GM19240 (cell line): Measurements from ENCODE around the gene KLK12.

Source experiments
- DNase-seq: peaks from one replicate; pipeline ENCODE4 v3.0.0; 2011; ENCODE audit warnings: low spot score; ENCODE audit not compliant: insufficient read length

KLK12 gene

DNA sequence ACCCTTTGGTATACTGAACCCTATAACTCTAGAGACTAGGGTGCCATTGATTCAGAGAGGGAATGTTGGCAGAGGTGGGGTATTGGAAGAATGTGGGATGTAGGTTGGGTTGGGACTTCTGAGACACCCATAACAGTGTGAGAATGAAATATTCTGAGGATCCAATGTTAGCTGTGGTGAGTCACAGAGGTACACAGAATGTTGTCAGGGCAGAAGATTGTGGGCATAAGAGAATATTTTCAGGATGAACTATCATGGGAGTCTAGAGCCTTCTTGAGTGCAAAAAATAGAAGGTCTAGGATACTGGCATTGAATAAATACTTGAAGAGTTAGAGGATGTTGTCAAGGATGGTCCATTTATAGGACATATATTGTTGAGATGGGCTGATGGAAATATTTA, 21.1 kb upstream of the KLK12 start:
- no peak for DNase-seq

DNA sequence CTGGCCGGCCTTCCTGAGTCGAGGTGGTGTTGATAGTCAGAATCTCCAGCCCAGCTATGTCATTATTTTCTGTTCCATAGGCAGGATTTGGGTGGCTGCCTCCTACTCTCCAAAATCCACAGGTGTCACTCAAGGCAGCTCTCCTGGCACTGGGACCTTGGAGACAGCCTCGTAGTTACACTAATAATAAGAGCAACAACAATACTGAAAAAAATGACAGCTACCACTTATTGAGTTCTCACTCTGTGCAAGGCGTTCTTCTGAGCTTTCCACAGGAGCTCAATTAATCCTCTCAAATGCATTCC, 12.2 kb upstream of the KLK12 start:
- DNase-seq = no peak

DNA sequence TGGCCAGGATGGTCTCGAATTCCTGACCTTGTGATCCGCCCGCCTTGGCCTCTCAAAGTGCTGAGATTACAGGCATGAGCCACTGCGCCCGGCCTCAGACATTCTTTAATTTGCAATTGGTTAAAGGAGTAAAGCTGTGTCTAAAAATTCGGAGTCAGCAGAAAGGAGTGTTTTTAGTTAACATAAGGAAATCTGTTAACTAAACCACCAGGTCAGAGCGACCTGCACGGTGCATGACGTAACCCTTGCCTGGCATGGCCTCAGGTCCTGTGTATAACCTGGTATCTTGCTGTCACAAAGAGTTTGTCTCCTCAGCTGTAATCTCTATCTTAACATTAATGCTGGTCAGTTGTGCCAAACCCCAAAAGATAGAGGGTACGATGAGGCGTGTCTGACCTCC, 9.5 kb upstream of the KLK12 start:
- DNase-seq = no peak

DNA sequence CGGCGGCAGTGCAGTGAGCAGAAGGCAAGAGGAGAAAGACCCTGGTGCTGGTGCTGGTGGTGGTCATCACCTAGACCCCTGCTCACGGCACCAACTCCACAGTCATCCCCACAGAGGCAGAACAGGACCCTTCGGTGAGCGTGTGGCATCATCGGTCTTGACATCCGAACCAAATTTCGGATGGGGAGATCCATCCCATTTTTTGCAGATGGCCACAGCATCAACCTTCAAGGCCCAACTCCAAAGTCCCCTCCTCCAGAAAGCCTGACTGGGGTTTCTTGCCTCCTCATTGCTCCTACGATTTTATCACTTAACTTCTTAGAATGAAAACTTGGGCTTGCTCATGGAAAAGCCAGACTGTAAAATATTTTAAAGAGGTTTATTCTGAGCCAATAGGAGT, 8.7 kb upstream of the KLK12 start:
- DNase-seq = no peak

DNA sequence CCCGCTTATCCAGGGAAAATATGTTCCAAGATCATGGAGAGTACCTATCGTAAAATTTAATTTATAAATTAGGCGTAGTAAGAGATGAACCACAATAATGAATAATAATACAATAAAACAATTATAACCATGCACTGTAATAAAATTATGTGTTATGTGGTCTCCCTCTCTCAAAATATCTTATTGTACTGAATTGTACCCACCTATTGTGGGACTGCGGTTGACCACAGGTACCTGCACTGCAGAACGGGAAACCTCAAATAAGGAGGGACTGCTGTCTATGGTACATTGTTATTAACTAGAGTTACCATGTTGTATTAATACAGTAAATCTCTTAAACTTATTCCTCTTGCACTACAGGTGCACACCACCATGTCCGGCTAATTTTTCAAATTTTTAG, 5.3 kb upstream of the KLK12 start:
- no peak for DNase-seq

DNA sequence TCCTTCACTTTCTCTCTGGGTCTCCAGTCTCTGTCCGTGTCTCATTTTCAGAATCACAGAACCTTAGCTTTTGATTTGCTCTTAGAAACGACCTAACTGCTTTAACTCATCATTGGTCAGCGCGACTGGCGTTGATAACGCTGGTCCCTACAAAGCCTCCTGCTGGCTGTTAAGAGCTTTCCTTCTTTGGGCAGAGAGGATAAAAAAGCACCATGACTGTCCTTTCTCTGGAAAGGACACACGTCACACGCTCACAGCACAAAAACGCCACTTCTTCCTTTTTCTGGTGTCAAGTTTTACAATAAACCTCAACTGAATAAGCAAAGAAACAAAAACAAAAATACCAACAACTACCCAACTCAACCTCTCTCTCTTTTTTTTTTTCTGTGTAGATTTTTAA, 1.7 kb upstream of the KLK12 start:
- DNase-seq = no peak

DNA sequence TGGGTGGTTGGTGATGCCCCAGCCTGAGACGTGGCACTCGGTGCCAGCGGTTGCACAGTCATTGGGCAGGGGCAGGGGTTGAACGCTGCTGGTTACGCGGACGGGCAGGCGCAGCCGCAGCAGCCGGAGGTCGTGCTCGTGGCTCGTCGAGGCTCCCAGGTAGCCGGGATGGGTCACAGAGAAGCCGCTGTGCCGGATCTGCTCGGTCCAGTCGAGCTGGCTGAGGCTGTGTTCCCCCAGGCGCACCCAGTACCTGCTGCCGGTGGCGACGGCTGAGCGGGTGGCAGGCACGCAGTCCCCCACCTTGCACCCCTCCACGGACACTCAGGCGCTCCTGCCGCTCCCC, 2.9 kb downstream of the KLK12 start:
- no peak for DNase-seq

DNA sequence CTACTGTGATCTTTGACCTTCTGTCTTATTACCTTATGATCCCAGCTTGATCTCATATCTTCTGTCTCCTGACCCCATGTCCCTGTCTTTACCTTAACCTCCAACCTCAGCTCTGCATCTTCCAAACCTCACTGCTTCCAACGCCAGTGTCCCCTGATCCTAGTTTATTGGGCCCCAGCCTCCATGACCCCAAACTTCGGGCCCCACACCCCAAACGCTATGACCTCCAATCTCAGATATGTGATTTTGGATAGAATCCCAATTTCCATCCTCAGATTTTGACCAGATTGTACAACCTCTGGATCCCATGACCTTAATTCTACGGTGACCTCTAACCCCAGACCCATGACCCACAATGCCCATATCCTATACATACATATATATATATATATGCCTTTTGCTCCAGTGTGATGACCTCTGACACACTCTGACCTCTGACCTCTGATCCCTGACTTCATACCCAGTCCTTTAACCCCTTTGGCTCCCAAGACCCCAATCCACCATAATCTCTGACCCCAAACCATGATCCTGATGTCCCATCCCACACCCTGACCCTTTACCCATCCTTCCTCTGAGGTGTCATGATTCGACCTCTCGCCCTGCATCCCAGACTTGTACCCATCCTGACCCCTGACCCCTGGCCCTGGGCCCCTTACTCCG, 3.5 kb downstream of the KLK12 start:
- DNase-seq = no peak

DNA sequence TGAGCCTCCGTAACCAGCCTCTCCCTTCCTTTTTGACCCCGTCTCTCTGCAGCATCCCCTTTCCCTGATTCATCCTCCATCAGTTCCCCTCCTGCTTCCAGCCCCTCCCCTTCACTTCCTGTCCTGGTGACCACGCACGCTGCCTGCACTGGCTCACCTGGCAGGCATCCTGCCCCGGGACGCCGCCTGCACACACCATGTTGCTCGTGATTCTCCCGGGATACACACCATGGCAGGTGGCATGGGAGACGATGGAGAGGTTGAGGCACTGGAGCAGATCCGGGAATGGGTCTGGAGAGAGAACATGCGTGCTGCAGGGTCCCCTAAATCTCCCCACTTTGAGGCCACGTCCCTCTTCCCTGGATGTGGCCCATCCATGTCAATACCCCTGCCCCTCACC, 4.2 kb downstream of the KLK12 start:
- no peak for DNase-seq

DNA sequence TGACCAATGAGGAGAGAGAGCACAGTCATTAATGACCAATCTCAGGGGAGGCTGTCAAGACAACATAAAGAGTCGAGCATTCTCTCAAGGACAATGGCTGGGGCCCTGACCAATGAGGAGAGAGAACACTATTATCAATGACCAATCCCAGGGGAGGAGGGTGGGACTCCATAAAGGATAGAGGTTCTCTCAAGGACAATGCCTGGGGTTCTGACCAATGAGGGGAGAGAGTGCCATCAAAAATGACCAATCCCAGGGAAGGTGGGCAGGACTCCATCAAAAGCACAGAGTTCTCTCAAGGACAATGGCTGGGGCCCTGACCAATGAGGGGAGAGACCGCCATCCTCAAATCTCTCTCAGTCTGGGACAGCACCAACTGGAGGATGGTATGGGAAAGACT, 5.1 kb downstream of the KLK12 start:
- DNase-seq = no peak

DNA sequence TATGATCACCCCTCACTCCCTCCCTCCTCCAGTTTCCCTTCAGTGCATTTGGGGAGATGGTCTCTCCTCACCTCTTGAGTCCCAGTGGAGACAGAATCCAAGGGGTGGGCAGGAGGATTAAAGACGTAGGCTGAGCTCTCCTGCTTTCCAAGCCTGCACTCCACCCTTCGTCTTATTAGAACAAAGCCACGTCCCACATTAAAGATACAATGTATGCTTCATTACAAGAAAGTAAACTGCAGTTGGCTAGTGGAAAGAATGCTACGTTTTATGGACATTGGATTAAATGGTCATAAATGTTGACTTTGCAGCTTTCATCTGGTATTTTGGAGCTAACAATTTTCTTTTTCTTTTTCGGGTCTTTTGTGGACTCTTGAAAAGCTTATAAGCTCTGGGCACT, 6.9 kb downstream of the KLK12 start:
- no peak for DNase-seq

DNA sequence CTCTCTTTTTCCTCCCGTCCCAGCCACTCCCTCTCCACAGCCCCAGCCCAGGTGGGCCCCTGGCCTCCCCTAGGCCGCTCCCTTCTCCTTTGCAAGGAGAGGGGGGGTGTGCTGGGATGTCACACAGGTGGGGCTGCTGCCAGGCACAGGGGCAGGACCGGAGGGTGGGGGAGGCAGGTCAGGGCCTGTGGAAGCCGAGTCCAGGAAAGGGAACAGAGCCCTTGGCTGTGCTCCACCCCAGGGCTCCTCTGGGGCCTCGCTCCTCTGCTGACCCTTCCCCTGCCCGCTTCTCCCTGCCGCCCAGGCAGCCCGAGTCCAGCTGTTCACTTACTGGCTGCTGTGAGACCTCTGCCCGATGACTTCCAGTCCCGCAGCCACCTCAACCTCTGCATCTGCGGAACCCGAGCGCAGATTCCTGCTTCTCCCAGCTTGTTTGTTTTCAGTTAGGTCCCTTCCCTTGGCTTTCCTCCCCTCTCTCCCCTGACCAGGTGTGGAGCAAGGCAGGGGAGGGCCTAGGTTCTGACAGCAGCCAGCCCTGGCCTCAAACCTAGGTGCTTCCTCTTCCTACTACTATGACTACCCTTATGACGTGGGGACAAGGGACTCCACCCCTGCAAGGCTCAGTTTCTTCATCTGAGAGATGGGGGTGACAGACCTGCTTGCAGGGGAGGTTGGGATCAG, 7.5 kb downstream of the KLK12 start:
- no peak for DNase-seq

DNA sequence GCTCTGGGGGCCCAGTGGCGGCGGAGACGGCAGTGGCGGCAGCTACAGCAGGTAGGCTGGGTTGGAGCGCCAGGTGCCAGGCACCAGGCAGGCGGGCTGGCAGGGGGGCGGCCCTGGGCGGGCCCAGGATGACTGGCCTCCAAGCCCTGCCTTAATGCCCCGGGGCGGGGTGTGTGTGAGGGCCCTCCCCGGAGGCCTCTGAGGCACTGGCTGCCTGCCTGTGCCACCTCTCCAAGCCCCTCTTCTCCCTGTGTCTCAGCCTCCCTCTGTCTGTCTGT, 8.3 kb downstream of the KLK12 start, which contains the start of gene KLK11:
TSS of gene KLK11 (minus strand) at position 63 of the 278 bp plus-strand sequence. CDS start 985 bp downstream, outside the sequence.
- DNase-seq = no peak

DNA sequence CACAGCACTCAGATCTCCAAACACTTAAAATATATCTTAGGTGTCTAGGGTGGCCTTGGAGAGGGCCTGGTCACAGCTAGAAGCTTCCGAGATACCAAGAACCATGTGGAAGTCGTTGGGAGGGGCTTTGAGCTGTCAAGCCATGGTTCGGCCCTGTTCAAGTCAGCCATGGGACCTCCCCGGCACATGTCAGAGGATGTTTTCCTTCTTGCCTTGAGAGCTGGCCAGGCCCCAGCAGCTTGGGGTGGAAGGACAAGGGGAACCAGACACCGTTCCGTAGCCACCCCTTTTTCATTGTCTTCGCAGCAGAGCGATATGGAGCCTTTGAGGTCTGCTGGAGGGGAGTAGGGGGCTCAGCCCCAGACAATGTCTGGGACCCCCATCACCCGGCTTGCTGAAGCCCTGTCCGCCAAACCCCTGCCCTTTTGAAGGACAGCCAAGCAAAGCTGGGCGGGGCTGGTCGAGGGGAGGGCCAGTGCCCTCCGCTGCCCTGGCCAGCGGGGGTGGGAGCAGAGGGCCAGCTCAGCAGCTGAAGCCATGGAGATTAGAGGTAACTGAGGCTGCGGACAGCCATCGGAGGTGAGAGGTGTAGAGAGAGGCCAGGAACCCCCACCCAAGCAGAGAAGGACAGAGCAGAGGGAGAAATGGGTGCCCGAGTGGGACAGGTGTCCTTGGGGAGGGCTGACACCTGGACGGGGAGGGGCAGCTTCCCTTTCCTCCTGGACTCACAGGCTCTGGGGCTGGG, 8.8 kb downstream of the KLK12 start:
- no peak for DNase-seq

DNA sequence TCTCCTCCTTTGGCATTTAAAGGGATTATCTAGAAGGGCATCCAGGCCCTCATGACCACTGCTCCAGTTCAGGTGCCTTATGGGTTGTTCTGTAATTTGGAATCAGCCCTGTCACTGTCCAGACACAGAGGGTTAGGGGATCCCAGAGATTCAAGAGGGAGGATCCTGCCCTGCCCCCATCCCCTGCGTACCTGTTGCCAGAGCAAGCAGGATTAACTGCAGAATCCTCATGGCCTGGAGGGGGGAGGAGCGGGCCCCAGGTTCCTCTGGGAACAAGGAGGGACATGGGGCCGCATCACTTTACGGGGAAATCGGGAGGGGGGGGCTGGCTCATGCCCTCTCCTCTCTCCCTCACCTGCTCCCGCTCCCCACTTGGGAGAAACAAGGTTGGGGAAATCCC, 9.4 kb downstream of the KLK12 start:
- DNase-seq = no peak

DNA sequence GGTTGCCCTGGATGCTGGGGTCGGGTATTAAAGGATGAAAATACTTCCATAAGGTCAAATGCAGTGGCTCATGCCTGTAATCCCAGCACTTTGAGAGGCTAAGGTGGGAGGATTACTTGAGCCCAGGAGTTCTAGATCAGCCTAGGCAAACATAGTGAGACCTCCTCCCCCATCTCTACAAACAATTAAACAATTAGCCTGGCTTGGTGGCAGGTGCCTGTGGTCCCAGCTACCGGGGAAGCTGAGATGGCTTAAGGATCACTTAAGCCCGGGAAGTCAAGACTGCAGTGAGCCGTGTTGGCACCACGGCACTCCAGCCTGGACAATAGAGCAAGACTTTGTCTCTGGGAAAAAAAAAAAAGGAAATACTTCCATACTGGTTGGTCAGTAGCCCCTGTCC, 9.9 kb downstream of the KLK12 start:
- DNase-seq = no peak

DNA sequence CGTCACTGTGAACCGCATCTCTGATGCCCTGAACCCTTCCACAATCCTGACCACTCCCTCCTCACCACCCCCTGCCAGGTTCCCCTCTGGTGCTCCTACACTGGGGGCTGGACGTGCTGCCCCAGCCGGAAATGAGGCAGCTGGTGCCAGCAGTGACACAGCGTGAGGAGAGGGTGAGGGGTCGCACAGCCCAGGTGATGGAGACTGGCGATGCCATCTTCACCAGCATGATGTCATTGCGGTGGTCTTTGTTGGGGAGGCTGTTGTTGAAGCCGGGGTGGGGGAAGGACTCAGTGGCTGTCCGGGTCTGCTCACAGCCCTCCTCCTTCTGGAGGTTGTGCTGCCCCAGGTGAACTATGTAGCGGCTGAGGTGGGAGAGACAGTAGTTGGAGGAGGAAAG, 10.9 kb downstream of the KLK12 start:
- no peak for DNase-seq

DNA sequence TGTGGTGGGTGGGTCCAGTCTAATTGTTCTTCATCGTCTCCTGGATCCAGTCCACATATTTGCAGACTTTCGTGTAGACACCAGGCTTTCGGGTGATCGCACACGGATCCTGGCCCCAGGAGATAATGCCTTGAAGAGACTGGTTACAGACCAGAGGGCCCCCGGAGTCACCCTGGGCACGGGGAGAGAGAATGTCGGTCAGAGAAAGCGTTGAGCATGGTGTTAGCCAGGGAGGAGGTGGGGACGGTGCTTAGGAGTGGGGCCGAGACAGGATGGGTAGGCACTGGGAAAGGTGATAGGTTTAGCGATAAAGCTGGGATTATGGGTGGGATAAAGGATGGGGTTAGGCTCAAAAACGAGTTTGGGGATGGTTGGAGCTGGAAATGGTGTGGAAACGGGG, 12.3 kb downstream of the KLK12 start:
- DNase-seq = no peak

DNA sequence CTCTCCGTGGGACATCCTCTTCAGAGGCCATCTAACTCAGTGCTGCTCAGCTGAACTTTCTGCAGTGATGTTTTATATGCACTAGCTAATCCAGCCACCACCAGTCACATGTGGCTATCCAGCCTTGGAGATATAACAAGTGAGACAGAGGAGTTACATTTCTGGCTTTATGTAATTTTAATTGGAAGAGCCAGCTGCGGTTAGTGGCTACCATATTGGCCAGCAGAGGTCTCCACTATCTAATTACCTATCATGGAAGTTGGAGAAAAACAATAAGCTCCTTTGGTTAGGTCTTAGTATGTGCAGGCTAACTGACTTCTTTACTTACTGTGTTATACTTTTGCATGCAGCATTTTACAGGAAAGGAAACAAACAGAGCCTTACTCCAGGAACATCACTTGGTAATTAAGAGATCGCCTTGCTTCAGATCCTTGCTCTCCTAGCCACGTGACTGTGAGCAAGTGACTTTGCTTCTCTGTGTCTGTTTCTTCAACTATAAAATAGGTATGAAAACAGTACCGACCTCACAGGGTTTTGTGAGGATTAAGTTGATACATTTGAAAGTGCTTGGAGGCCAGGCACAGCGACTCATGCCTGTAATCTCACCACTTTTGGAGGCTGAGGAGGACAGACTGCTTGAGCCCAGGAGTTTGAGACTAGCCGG, 13.7 kb downstream of the KLK12 start:
- no peak for DNase-seq

DNA sequence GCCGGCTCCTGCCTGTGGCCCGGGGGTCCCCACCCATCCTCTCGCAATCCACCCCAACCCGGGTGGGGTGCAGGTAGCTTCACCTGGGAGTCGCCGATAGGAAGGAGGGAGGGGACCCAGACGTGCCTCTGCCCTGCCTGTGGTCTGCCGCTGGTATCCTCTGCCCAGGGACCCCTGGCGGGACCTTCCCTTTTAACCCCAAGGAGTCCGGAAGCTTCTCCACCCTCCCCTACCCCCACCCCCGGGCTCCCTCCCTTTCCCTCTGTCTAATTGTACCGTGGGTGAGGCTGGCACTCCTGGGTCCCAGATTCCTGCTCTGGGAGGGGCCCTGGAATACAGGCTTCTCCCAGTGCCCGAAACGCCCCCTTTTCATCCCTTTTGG, 15.3 kb downstream of the KLK12 start, which contains the start of gene KLK10:
TSS of gene KLK10 (minus strand) at position 166 of the 382 bp plus-strand sequence. CDS start 579 bp downstream, outside the sequence.
- no peak for DNase-seq

DNA sequence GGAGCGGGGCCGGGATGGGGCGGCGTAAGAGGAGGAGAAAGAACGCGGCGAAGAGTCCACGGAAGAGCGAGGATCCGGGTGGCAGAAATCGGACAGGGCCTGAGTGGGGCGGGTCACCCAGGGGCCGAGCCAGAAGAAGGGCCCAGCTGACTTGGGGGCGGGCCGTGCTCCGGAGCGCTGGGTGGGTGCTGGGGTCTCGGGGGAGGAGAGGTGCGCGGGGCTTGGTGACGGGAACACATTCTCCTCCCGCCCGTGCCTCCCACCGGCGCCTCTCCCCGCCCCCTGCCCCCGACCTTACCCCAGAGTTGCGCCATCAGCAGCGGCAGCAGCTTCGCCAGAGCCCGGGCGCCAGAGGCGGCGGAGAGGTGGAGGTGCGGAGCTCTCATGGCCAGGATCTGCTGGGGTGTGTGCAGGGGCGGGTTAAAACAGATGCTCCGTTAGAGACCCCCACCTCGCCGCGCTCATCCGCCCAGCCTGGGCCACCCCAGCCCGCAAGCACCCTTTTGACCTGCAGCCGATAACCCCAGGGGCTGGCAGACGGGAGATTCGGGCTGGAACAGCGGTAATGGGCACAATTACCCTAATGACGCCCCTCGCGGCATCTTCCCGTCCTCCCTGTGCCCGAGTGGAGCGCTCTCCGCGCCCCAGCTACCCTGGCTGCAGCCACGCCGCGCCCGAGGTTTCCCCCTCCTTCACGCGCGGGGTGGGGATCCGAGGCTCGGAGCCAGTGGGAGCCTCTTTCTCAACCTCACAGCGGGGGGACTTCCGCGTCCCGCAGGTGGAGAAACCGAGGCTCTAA, 15.9 kb downstream of the KLK12 start:
- no peak for DNase-seq
